T-cell (primary cell): ENCODE measurements around the gene CTSK. TPM values are rescaled to one million over a fixed set of nuclear protein-coding genes. Genes with fewer than 3 reads are reported as not detected.
A peak's percentile ranks its signal among the peaks of the same experiment; 100 is the strongest.

Source experiments
- ATAC-seq, 4 experiments: fragments of 200-7000 bp in 3 of 4; fragments of 150-1000 bp in 1 of 4; cut with Tn5 transposase; replicated peaks in 1 of 4; 1 replicate in 3 of 4; 2 replicates in 1 of 4; pipeline ENCODE4 v1.10.0; 2021; ENCODE audit warnings: moderate library complexity in 3 of 4, mild to moderate bottlenecking in 2 of 4, moderate number of reproducible peaks in 1 of 4
- CTCF ChIA-PET, 2 donors: fragments of 300-600 bp; sonication (Branson Sonifier 250); formaldehyde crosslinking; loops; one replicate each; lab custom pipeline; 2022; ENCODE audit warnings: antibody characterized with exemption in 2 of 2; lab: Charles Lee
- POLR2A ChIA-PET, 2 donors: fragments of 300-600 bp; sonication (Branson Sonifier 250); formaldehyde crosslinking; loops; one replicate each; lab custom pipeline; 2022; ENCODE audit warnings: antibody characterized with exemption in 2 of 2; lab: Charles Lee
- DNase-seq, 35 experiments: peaks; one replicate each; pipeline versions ENCODE4 v3.0.0 to v3.0.0-alpha.2; 2013 to 2023
- H3K27ac ChIP-seq: one replicate; pipeline ENCODE4 v1.5.1; 2013; ENCODE audit warnings: low read length
- H3K27me3 ChIP-seq, 2 experiments: replicated peaks in 1 of 2; 1 replicate in 1 of 2; 2 replicates in 1 of 2; pipeline versions ENCODE4 v1.6.1 to v1.7.0; 2013; ENCODE audit warnings: low read length in 1 of 2, mixed read lengths in 1 of 2; ENCODE audit not compliant: control insufficient read depth in 2 of 2, insufficient read depth in 2 of 2; ENCODE audit errors: extremely low read depth in 1 of 2
- H3K36me3 ChIP-seq, 2 donors: 1 replicate in 1 of 2; 2 replicates in 1 of 2; pipeline versions ENCODE4 v1.6.1 to v1.7.0; 2013; ENCODE audit warnings: low read length in 1 of 2; ENCODE audit not compliant: control insufficient read depth in 2 of 2, insufficient read depth in 1 of 2; ENCODE audit errors: extremely low read depth in 1 of 2
- H3K4me1 ChIP-seq, 2 experiments: 1 replicate in 1 of 2; 2 replicates in 1 of 2; pipeline versions ENCODE4 v1.6.1 to v1.7.0; 2013; ENCODE audit warnings: low read length in 2 of 2, mixed read lengths in 1 of 2; ENCODE audit not compliant: insufficient read depth in 2 of 2, control insufficient read depth in 1 of 2; ENCODE audit errors: extremely low read depth in 1 of 2
- H3K4me3 ChIP-seq, 2 donors: 1 replicate in 1 of 2; 2 replicates in 1 of 2; pipeline versions ENCODE4 v1.5.1 to v1.7.0; 2013; ENCODE audit warnings: mild to moderate bottlenecking in 2 of 2, low read length in 1 of 2, moderate library complexity in 1 of 2; ENCODE audit not compliant: control insufficient read depth in 1 of 2; ENCODE audit errors: extremely low read depth in 1 of 2
- H3K9me3 ChIP-seq: 2 replicates; pipeline ENCODE4 v1.7.0; 2013
- H3K27ac Mint-ChIP-seq, 2 donors: one replicate each; pipeline ENCODE4 v1.8.0; 2020 to 2021; ENCODE audit warnings: mild to moderate bottlenecking in 2 of 2, mixed read lengths in 2 of 2
- H3K27me3 Mint-ChIP-seq, 2 donors: one replicate each; pipeline ENCODE4 v1.8.0; 2021 to 2022; ENCODE audit warnings: mixed read lengths in 2 of 2
- H3K36me3 Mint-ChIP-seq: one replicate; pipeline ENCODE4 v1.8.0; 2021; ENCODE audit warnings: mixed read lengths
- H3K4me1 Mint-ChIP-seq, 3 donors: one replicate each; pipeline ENCODE4 v1.8.0; 2020 to 2022; ENCODE audit warnings: mixed read lengths in 3 of 3, mild to moderate bottlenecking in 1 of 3
- H3K4me3 Mint-ChIP-seq, 3 donors: one replicate each; pipeline ENCODE4 v1.8.0; 2020 to 2022; ENCODE audit warnings: mild to moderate bottlenecking in 3 of 3, mixed read lengths in 3 of 3, moderate library complexity in 3 of 3
- H3K9me3 Mint-ChIP-seq, 3 donors: one replicate each; pipeline ENCODE4 v1.8.0; 2020 to 2022; ENCODE audit warnings: mixed read lengths in 3 of 3
- WGBS: methylation state at CpG from one replicate; pipeline ENCODE4 v1.1.5; 2013; ENCODE audit warnings: missing lambda C conversion rate; ENCODE audit not compliant: insufficient coverage; 5-methylcytosine and 5-hydroxymethylcytosine counted together
- total RNA-seq, 35 experiments: library from RNA in 6 of 35; stranded (reverse) in 6 of 35; fragments of 120-200 nt in 1 of 35; gene quantifications; one replicate each; pipeline versions ENCODE4 v1.2.1 to v1.2.4 and lab custom pipeline; 2013 to 2026

CTSK gene
- total RNA-seq, 5 donors from 2014 or later (not counting 1 experiment from before 2014, with no cell fraction given), result 6.1 to 14.1 (median 7.3) TPM

- no peak overlapping the region for H3K27ac ChIP-seq
- peaks cover 0 to 4% (median 0%) of the 10 kb centered on the region in 3 donors for H3K9me3 Mint-ChIP-seq
- POLR2A ChIA-PET, result no interaction called here
- H3K27me3 Mint-ChIP-seq, result no peaks in the 10 kb centered on the region
- no peak overlapping the region for H3K4me3 ChIP-seq
- 80% methylated on average over 1 of the region's 3 CpGs for WGBS
- peaks cover 34% of the 10 kb centered on the region for H3K36me3 Mint-ChIP-seq
- H3K27me3 ChIP-seq, result no peaks in the 10 kb centered on the region
- no peaks in the 10 kb centered on the region for H3K9me3 ChIP-seq
- no peak for DNase-seq
- H3K4me1 ChIP-seq, result peaks cover 10 to 15% of the 10 kb centered on the region in 2 experiments
- peaks cover 54 to 62% (median 56%) of the 10 kb centered on the region in 3 donors for H3K4me1 Mint-ChIP-seq
- H3K36me3 ChIP-seq, result peaks cover 0 to 7% of the 10 kb centered on the region in 2 donors
- CTCF ChIA-PET, result no interaction called here
- ATAC-seq, result no peak
- H3K27ac Mint-ChIP-seq, result peak overlapping the region in 1 of 2 donors; percentile 5
- peak overlapping the region; percentile 17 to 65 (median 38) for H3K4me3 Mint-ChIP-seq
Observed at GRCh38 chr1:150763018-150763417, 45.0 kb downstream of the CTSK start.

DNA sequence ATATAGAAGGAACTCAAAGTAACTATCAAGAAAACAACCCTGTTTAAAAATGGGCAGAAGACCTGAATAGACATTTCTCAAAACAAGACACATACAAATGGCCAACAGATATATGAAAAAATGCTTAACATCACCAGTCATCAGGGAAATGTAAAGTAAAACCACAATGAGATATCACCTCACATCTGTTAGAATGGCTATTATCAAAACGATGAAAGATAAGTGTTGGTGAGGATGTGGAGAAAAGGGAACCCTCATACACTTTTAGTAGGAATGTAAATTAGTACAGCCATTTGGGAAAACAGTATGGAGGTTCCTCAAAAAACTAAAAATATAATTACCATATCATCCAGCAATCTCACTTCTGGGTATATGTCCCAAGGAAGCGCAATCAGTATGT, 45.5 kb downstream of the CTSK start:
- Histone ChIP-seq H3K4me1 (peaks cover 10 to 15% of the 10 kb centered on the region in 2 experiments), H3K4me3 (no peak overlapping the region), H3K27me3 (no peaks in the 10 kb centered on the region), H3K9me3 (no peaks in the 10 kb centered on the region), H3K36me3 (peaks cover 0 to 12% of the 10 kb centered on the region in 2 donors), H3K27ac (no peak overlapping the region)
- no peak overlapping the region for H3K27ac Mint-ChIP-seq
- H3K4me3 Mint-ChIP-seq, result peak overlapping the region; percentile 17 to 65 (median 54)
- H3K36me3 Mint-ChIP-seq, result peaks cover 39% of the 10 kb centered on the region
- H3K27me3 Mint-ChIP-seq, result no peaks in the 10 kb centered on the region
- peaks cover 0 to 4% (median 0%) of the 10 kb centered on the region in 3 donors for H3K9me3 Mint-ChIP-seq
- DNase-seq, result no peak
- no peak for ATAC-seq
- ChIA-PET POLR2A (interaction anchor here in 1 of 2 donors (0.6 kb wide), 1 partner anchor 66 kb away, joined by 3 read pairs; the partner anchor contains the start of gene GOLPH3L), CTCF (no interaction called here)
- H3K4me1 Mint-ChIP-seq, result peaks cover 54 to 62% (median 56%) of the 10 kb centered on the region in 3 donors
- WGBS, result no CpG with 5 or more reads among the region's 2 CpGs

DNA sequence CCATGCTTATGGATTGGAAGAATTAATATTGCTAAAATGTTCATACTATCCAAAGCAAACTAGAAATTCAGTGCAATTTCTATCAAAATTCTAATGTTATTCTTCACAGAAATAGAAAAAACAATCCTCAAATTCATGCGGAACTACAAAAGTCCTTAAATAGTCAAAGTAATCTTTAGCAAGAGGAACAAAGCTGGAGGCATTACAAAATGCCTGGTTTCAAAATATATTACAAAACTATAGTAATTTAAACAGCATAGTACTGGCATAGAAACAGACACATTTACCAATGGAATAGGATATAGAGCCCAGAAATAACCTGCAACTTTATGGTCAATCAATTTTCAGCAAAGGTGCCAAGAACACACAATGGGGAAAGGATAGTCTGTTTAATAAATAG, 46.3 kb downstream of the CTSK start:
- peaks cover 50 to 60% (median 54%) of the 10 kb centered on the region in 3 donors for H3K4me1 Mint-ChIP-seq
- no peak for ATAC-seq
- H3K27ac ChIP-seq, result no peak overlapping the region
- DNase-seq, result no peak
- WGBS, result no CpG with 5 or more reads among the region's 1 CpG
- no peaks in the 10 kb centered on the region for H3K9me3 ChIP-seq
- no peak overlapping the region for H3K4me3 ChIP-seq
- H3K4me1 ChIP-seq, result peaks cover 10 to 15% of the 10 kb centered on the region in 2 experiments
- no peaks in the 10 kb centered on the region for H3K27me3 ChIP-seq
- peaks cover 0 to 4% (median 0%) of the 10 kb centered on the region in 3 donors for H3K9me3 Mint-ChIP-seq
- no peaks in the 10 kb centered on the region for H3K27me3 Mint-ChIP-seq
- ChIA-PET POLR2A (interaction anchor here in 1 of 2 donors (0.6 kb wide), 1 partner anchor 65 kb away, joined by 3 read pairs; the partner anchor contains the start of gene GOLPH3L), CTCF (no interaction called here)
- H3K27ac Mint-ChIP-seq, result no peak overlapping the region
- H3K36me3 ChIP-seq, result peaks cover 0 to 19% of the 10 kb centered on the region in 2 donors
- peaks cover 44% of the 10 kb centered on the region for H3K36me3 Mint-ChIP-seq
- H3K4me3 Mint-ChIP-seq, result peak overlapping the region in 1 of 3 donors; percentile 65

GRCh38 chr1:150760013-150760412, 48.0 kb downstream of the CTSK start:
- peaks cover 10 to 11% of the 10 kb centered on the region in 2 experiments for H3K4me1 ChIP-seq
- DNase-seq, result no peak
- no peaks in the 10 kb centered on the region for H3K27me3 ChIP-seq
- ChIA-PET POLR2A (interaction anchor here (0.6 kb wide), 2 partner anchors 200 to 1029 kb away, joined by 3 to 7 read pairs; no protein-coding TSS in a partner anchor), CTCF (no interaction called here)
- H3K4me3 Mint-ChIP-seq, result peak overlapping the region in 1 of 3 donors; percentile 42
- no peak overlapping the region for H3K4me3 ChIP-seq
- no CpG with 5 or more reads among the region's 3 CpGs for WGBS
- H3K4me1 Mint-ChIP-seq, result peaks cover 42 to 48% (median 45%) of the 10 kb centered on the region in 3 donors
- ATAC-seq, result no peak
- no peaks in the 10 kb centered on the region for H3K9me3 ChIP-seq
- H3K27ac ChIP-seq, result no peak overlapping the region
- H3K36me3 Mint-ChIP-seq, result peaks cover 46% of the 10 kb centered on the region
- no peak overlapping the region for H3K27ac Mint-ChIP-seq
- peaks cover 3 to 31% of the 10 kb centered on the region in 2 donors for H3K36me3 ChIP-seq
- H3K27me3 Mint-ChIP-seq, result no peaks in the 10 kb centered on the region
- H3K9me3 Mint-ChIP-seq, result peaks cover 0 to 4% (median 0%) of the 10 kb centered on the region in 3 donors

GRCh38 chr1:150753416-150753815, 54.6 kb downstream of the CTSK start:
- WGBS, result no CpG with 5 or more reads among the region's 2 CpGs
- ChIA-PET POLR2A (no interaction called here), CTCF (no interaction called here)
- H3K4me3 ChIP-seq, result no peak overlapping the region
- Mint-ChIP-seq H3K4me3 (no peak overlapping the region), H3K27me3 (no peaks in the 10 kb centered on the region), H3K27ac (no peak overlapping the region), H3K4me1 (no peaks in the 10 kb centered on the region), H3K36me3 (peaks cover 50% of the 10 kb centered on the region), H3K9me3 (no peaks in the 10 kb centered on the region)
- peaks cover 12 to 80% of the 10 kb centered on the region in 2 donors for H3K36me3 ChIP-seq
- no peaks in the 10 kb centered on the region for H3K4me1 ChIP-seq
- no peaks in the 10 kb centered on the region for H3K27me3 ChIP-seq
- DNase-seq (no peak), ATAC-seq (no peak)
- H3K9me3 ChIP-seq, result no peaks in the 10 kb centered on the region
- H3K27ac ChIP-seq, result no peak overlapping the region

DNA sequence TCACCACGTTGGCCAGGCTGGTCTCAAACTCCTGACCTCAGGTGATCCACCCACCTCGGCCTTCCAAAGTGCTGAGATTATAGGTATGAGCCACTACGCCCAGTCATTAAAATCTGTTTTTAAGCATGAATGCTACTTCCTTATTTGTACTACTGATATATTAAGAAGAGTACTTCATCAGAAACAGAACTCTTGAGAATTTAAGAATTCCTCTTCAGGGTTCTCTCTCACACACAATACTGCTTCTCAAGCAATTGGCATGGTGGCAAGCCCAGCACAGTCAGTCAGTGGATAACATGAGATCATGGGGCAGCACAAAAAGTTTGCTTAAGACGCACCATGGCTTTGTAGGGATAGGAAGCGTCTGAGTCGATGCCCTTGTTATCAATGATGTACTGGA, 56.6 kb downstream of the CTSK start:
- DNase-seq (no peak), ATAC-seq (no peak)
- ChIA-PET POLR2A (no interaction called here), CTCF (interaction anchor here in 1 of 2 donors (0.6 kb wide), 1 partner anchor 114 kb away, joined by 7 read pairs; no protein-coding TSS in a partner anchor)
- Mint-ChIP-seq H3K36me3 (peaks cover 39% of the 10 kb centered on the region), H3K4me1 (no peaks in the 10 kb centered on the region), H3K27ac (no peak overlapping the region), H3K9me3 (no peaks in the 10 kb centered on the region), H3K27me3 (no peaks in the 10 kb centered on the region), H3K4me3 (no peak overlapping the region)
- WGBS, result 95% methylated on average over 3 of the region's 6 CpGs
- H3K36me3 ChIP-seq, result peaks cover 12 to 80% of the 10 kb centered on the region in 2 donors
- no peak overlapping the region for H3K27ac ChIP-seq
- no peaks in the 10 kb centered on the region for H3K9me3 ChIP-seq
- no peak overlapping the region for H3K4me3 ChIP-seq
- no peaks in the 10 kb centered on the region for H3K27me3 ChIP-seq
- H3K4me1 ChIP-seq, result no peaks in the 10 kb centered on the region
